Measurements from ENCODE around the gene POLL. TPM values are rescaled to one million over a fixed set of nuclear protein-coding genes. Genes with fewer than 3 reads are reported as not detected.

The POLL gene
- total and polyA plus RNA-seq, 2 donors (not counting 3 experiments of a cell fraction or from before 2014, with no cell fraction given): 34.3 to 42.3 TPM

DNA sequence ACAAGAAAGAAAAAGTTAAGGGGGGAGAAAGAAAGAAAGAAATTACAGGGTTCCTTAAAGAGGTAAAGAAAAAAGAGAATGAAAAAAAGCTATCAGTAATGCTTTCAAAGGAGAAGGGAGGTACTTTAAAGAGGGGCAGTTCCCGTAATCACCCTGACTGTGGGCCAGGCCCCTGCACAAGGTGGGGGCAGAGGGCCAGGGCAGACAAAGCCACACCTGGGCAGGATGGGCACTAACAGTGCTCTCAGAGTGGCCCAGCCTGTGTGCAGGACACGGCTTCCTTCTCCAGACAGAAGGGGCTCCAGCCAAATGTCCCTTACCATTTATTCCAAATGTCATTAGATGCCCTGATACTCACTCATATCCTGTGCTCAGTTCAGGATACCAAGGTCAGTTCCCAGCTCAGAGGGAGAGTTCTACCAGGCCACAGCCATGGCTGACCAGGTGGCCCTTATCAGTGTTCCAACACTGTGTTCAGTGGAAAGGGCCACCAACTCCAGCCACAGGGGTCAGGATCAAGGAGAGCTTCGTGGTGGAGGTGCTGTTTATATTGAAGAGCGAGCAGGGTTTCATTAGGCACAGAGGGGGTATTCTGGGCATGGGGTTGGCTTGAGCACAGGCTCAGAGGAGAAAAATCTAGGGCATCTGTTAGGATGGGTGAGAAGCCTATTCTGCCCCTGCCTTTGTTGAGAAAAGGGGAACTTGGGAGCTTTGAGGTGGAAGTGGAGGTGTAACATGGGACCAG lies 29.9 kb upstream of the POLL start:
- POLR2A ChIA-PET: no interaction called here

More for the DNA sequence above, 29.9 kb upstream of the POLL start:
- CTCF ChIA-PET: interaction anchor here (0.9 to 2.1 kb wide), 4 partner anchors 10 to 15 kb away, joined by 3 to 19 read pairs (median 4); no protein-coding TSS in a partner anchor
- no peaks in the 10 kb centered on the region for H3K9me3 ChIP-seq (replicated peaks; ENCODE audit: control insufficient read depth, insufficient read depth, low read length)
- no peak overlapping the region for H2AFZ ChIP-seq (ENCODE audit: low read depth, low read length)
- dilution Hi-C loops (cut with MboI; ENCODE audit: extremely low pct_ligation_motif_present, low sequenced_read_pairs) (no loop called here), intact Hi-C loops (cut with micrococcal nuclease) (no loop called here)
- BruUV-seq (replicated peaks): no TSS peak
- H3K4me2 ChIP-seq (ENCODE audit: insufficient read depth, low read length): no peak overlapping the region
- H3K79me2 ChIP-seq (ENCODE audit: control insufficient read depth, insufficient read depth, low read length): no peaks in the 10 kb centered on the region
- no peak overlapping the region for H3K9ac ChIP-seq (replicated peaks; ENCODE audit: extremely low read depth, insufficient read depth, low read length)
- H3K4me1 ChIP-seq (ENCODE audit: control insufficient read depth, extremely low read depth, insufficient read depth, low read length): no peaks in the 10 kb centered on the region
- FAIRE-seq (no peak), DNase-seq (ENCODE audit: low read depth, low spot score) (no peak)
- H3K9me1 ChIP-seq (replicated peaks; ENCODE audit: control insufficient read depth, extremely low read depth, insufficient read depth, low read length): no peaks in the 10 kb centered on the region
- no peak overlapping the region for H3K4me3 ChIP-seq (replicated peaks in 1 of 3; ENCODE audit: insufficient read depth in 1 of 3, low read depth in 1 of 3, low read length in 3 of 3)
- TF ChIP-seq POLR2AphosphoS5 (IDR thresholded peaks at IDR 0.05; ENCODE audit: insufficient read depth, low read depth, low read length) (no peak), POLR2A (IDR thresholded peaks at IDR 0.05; ENCODE audit: low read depth, low read length) (no peak), MYC (IDR thresholded peaks at IDR 0.05; ENCODE audit: low read depth, low read length) (no peak), CTCF (IDR thresholded peaks at IDR 0.05; ENCODE audit: extremely low read depth in 1 of 2, insufficient read depth in 1 of 2, low read depth in 1 of 2, low read length in 2 of 2) (no peak), JUN (IDR thresholded peaks at IDR 0.05; ENCODE audit: borderline replicate concordance, insufficient read depth, insufficient read length, low read depth) (no peak), FOS (IDR thresholded peaks at IDR 0.05; ENCODE audit: borderline replicate concordance, insufficient read depth, low read length) (no peak), MAX (IDR thresholded peaks at IDR 0.05; ENCODE audit: insufficient read depth, insufficient read length) (no peak), GATA2 (IDR thresholded peaks at IDR 0.05; ENCODE audit: insufficient read depth, insufficient read length, low read depth, low read length) (no peak), EZH2 (IDR thresholded peaks at IDR 0.05; ENCODE audit: borderline replicate concordance, low read depth, low read length, severe bottlenecking) (no peak)
- no peak overlapping the region for H3K27ac ChIP-seq (ENCODE audit: insufficient read depth, low read depth, low read length)
- H4K20me1 ChIP-seq (replicated peaks; ENCODE audit: control insufficient read depth, extremely low read depth, insufficient read depth, low read length): no peaks in the 10 kb centered on the region
- H3K36me3 ChIP-seq (ENCODE audit: control insufficient read depth in 2 of 2, extremely low read depth in 1 of 2, insufficient read depth in 2 of 2, low read length in 2 of 2): peaks cover 0 to 4% of the 10 kb centered on the region in 2 experiments
- H3K27me3 ChIP-seq (ENCODE audit: control insufficient read depth in 2 of 2, insufficient read depth in 2 of 2, low read length in 2 of 2): no peaks in the 10 kb centered on the region

All from endothelial cell of umbilical vein (primary cell).